Panc1 (cell line): ENCODE measurements around the gene MAPK4.

Experiments used
- POLR2AphosphoS5 ChIP-seq: IDR thresholded peaks from 2 replicates; pipeline ENCODE4 v1.6.1; 2012; ENCODE audit warnings: mild to moderate bottlenecking, low read depth, low read length, moderate library complexity
- TF ChIP-seq, protein P1 (sequence below): fragments of 450-650 bp; IDR thresholded peaks from 2 replicates; pipeline ENCODE4 v1.5.1; 2017; ENCODE audit warnings: mild to moderate bottlenecking

DNA sequence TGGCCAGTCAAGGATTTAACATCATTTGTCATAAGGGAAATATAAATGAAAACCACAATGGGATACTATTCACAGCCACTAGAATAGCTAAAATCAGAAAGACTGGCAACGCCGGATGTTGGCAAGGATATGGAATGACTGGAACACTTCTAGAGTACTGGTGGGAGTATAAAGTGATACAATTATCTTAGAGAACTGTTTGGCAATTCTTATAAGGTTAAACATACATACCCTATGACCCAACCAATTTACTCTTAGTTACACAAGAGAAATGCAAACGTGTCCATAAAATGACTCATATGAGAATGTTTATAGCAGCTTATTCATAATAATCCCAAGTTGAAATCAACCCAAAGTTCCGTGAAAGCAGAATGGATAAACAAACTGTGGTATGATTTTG is 35.1 kb downstream of the MAPK4 start:
- no peak for TF ChIP-seq POLR2AphosphoS5
- TF ChIP-seq, protein P1, sequence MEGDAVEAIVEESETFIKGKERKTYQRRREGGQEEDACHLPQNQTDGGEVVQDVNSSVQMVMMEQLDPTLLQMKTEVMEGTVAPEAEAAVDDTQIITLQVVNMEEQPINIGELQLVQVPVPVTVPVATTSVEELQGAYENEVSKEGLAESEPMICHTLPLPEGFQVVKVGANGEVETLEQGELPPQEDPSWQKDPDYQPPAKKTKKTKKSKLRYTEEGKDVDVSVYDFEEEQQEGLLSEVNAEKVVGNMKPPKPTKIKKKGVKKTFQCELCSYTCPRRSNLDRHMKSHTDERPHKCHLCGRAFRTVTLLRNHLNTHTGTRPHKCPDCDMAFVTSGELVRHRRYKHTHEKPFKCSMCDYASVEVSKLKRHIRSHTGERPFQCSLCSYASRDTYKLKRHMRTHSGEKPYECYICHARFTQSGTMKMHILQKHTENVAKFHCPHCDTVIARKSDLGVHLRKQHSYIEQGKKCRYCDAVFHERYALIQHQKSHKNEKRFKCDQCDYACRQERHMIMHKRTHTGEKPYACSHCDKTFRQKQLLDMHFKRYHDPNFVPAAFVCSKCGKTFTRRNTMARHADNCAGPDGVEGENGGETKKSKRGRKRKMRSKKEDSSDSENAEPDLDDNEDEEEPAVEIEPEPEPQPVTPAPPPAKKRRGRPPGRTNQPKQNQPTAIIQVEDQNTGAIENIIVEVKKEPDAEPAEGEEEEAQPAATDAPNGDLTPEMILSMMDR = no peak
